ENCODE results near the gene IGSF11. TPM values are rescaled to one million over a fixed set of nuclear protein-coding genes. Genes with fewer than 3 reads are reported as not detected.

The IGSF11 gene
- total RNA-seq, 4 donors from 2014 or later: 0.29 to 1.4 (median 0.75) TPM

- 75 to 83% methylated on average over 3 of the region's 3 CpGs for WGBS, 2 donors
- Histone ChIP-seq H3K27ac (no peak overlapping the region), H3K4me3 (replicated peaks in 1 of 3) (no peak overlapping the region), H3K36me3 (no peaks in the 10 kb centered on the region), H3K9me3 (no peaks in the 10 kb centered on the region), H3K4me1 (no peaks in the 10 kb centered on the region), H3K27me3 (no peaks in the 10 kb centered on the region)
- intact Hi-C loops (cut with DNase I): no loop called here
- DNase-seq: no peak
- no peak for TF ChIP-seq POLR2A (IDR thresholded peaks at IDR 0.05)
- TF ChIP-seq CTCF (IDR thresholded peaks at IDR 0.05): no peak
These were observed 147.9 kb downstream of the IGSF11 start for GRCh38 chr3:118886708-118887107.

- no peak for TF ChIP-seq POLR2A (IDR thresholded peaks at IDR 0.05)
- peak; percentile 27 to 84 (median 52) for TF ChIP-seq CTCF (IDR thresholded peaks at IDR 0.05)
- H3K4me1 ChIP-seq: no peaks in the 10 kb centered on the region
- H3K27ac ChIP-seq: no peak overlapping the region
- WGBS, 2 donors: 1 to 2% methylated on average over 3 of the region's 3 CpGs
- H3K36me3 ChIP-seq: no peaks in the 10 kb centered on the region
- H3K9me3 ChIP-seq: no peaks in the 10 kb centered on the region
- DNase-seq: peak; percentile 64 to 78
- intact Hi-C loops (cut with DNase I): loop anchor here (5.0 kb wide), 1 partner anchor 213 kb away; no protein-coding TSS in a partner anchor
- no peak overlapping the region for H3K4me3 ChIP-seq (replicated peaks in 1 of 3)
- H3K27me3 ChIP-seq: no peaks in the 10 kb centered on the region
These were observed 149.9 kb downstream of the IGSF11 start for GRCh38 chr3:118884748-118885206.

GRCh38 chr3:118882353-118882947 lies 152.2 kb downstream of the IGSF11 start:
- H3K27ac ChIP-seq: no peak overlapping the region
- WGBS, 2 donors: 51 to 63% methylated on average over 3 of the region's 3 CpGs
- no peaks in the 10 kb centered on the region for H3K36me3 ChIP-seq
- no peak overlapping the region for H3K4me3 ChIP-seq (replicated peaks in 1 of 3)
- intact Hi-C loops (cut with DNase I): loop anchor here (5.0 kb wide), 1 partner anchor 215 kb away; no protein-coding TSS in a partner anchor
- TF ChIP-seq POLR2A (IDR thresholded peaks at IDR 0.05): no peak
- TF ChIP-seq CTCF (IDR thresholded peaks at IDR 0.05): peak; percentile 43 to 75 (median 66)
- H3K27me3 ChIP-seq: no peaks in the 10 kb centered on the region
- DNase-seq: peak; percentile 67 to 76
- no peaks in the 10 kb centered on the region for H3K4me1 ChIP-seq
- no peaks in the 10 kb centered on the region for H3K9me3 ChIP-seq

- no peak for DNase-seq
- H3K4me1 ChIP-seq: no peaks in the 10 kb centered on the region
- H3K36me3 ChIP-seq: no peaks in the 10 kb centered on the region
- H3K27me3 ChIP-seq: no peaks in the 10 kb centered on the region
- H3K9me3 ChIP-seq: no peaks in the 10 kb centered on the region
- H3K4me3 ChIP-seq (replicated peaks in 1 of 3): no peak overlapping the region
- no peak for TF ChIP-seq CTCF (IDR thresholded peaks at IDR 0.05)
- no peak for TF ChIP-seq POLR2A (IDR thresholded peaks at IDR 0.05)
- intact Hi-C loops (cut with DNase I): no loop called here
- no peak overlapping the region for H3K27ac ChIP-seq
These were observed 166.6 kb downstream of the IGSF11 start for GRCh38 chr3:118868051-118868450.

- H3K4me1 ChIP-seq: no peaks in the 10 kb centered on the region
- H3K9me3 ChIP-seq: no peaks in the 10 kb centered on the region
- H3K36me3 ChIP-seq: no peaks in the 10 kb centered on the region
- H3K27ac ChIP-seq: no peak overlapping the region
- H3K27me3 ChIP-seq: no peaks in the 10 kb centered on the region
- intact Hi-C loops (cut with DNase I): no loop called here
- TF ChIP-seq POLR2A (IDR thresholded peaks at IDR 0.05) (no peak), CTCF (IDR thresholded peaks at IDR 0.05) (no peak)
- no peak overlapping the region for H3K4me3 ChIP-seq (replicated peaks in 1 of 3)
- 20 to 38% methylated on average over 1 of the region's 1 CpG for WGBS, 2 donors
- DNase-seq: no peak
These were observed 170.8 kb downstream of the IGSF11 start for GRCh38 chr3:118863731-118864322.
